Activated T-cell treated with anti-CD3 and anti-CD28 coated beads, Interleukin-2, amount 50 U/mL, for 72 hours (primary cell): ENCODE data around the gene SDK2. TPM values are rescaled to one million over a fixed set of nuclear protein-coding genes. Genes with fewer than 3 reads are reported as not detected.

ENCODE experiments used
- ATAC-seq, 2 donors: fragments of 150-1000 bp; cut with Tn5 transposase; replicated peaks in 1 of 2; 2 replicates each; pipeline ENCODE4 v1.10.0; 2021; ENCODE audit warnings: moderate library complexity in 2 of 2, mild to moderate bottlenecking in 1 of 2
- DNase-seq, 2 donors: peaks; one replicate each; pipeline ENCODE4 v3.0.0; 2021 to 2022; ENCODE audit warnings: mixed read lengths in 1 of 2
- H3K27ac Mint-ChIP-seq: one replicate; pipeline ENCODE4 v1.8.0; 2022; ENCODE audit warnings: mild to moderate bottlenecking, moderate library complexity, mixed read lengths
- H3K27me3 Mint-ChIP-seq: one replicate; pipeline ENCODE4 v1.8.0; 2022; ENCODE audit warnings: low read depth, mixed read lengths
- H3K36me3 Mint-ChIP-seq, 2 donors: one replicate each; pipeline ENCODE4 v1.8.0; 2022; ENCODE audit warnings: mixed read lengths in 2 of 2, mild to moderate bottlenecking in 1 of 2; ENCODE audit not compliant: insufficient read depth in 2 of 2
- H3K4me1 Mint-ChIP-seq: one replicate; pipeline ENCODE4 v1.8.0; 2022; ENCODE audit warnings: low read depth, mixed read lengths
- H3K4me3 Mint-ChIP-seq, 2 donors: one replicate each; pipeline ENCODE4 v1.8.0; 2022; ENCODE audit warnings: mild to moderate bottlenecking in 2 of 2, mixed read lengths in 2 of 2, moderate library complexity in 2 of 2
- H3K9me3 Mint-ChIP-seq, 2 donors: one replicate each; pipeline ENCODE4 v1.8.0; 2022; ENCODE audit warnings: mixed read lengths in 2 of 2
- total RNA-seq, 2 donors: library from RNA; stranded (reverse); gene quantifications; one replicate each; pipeline ENCODE4 v1.2.3, GENCODE V29; 2022

The SDK2 gene
- total RNA-seq, 2 donors from 2014 or later = 0.26 to 0.44 TPM

- no peaks in the 10 kb centered on the region for H3K36me3 Mint-ChIP-seq
- ATAC-seq (no peak), DNase-seq (no peak)
- H3K4me3 Mint-ChIP-seq = no peak overlapping the region
- no peak overlapping the region for H3K27ac Mint-ChIP-seq
- no peaks in the 10 kb centered on the region for H3K9me3 Mint-ChIP-seq
- H3K4me1 Mint-ChIP-seq = peaks cover 9% of the 10 kb centered on the region
- H3K27me3 Mint-ChIP-seq = no peaks in the 10 kb centered on the region
Observed at GRCh38 chr17:73343739-73344454, 300.3 kb downstream of the SDK2 start.

- ATAC-seq = no peak
Observed at GRCh38 chr17:73343168-73343634, 301.0 kb downstream of the SDK2 start.

GRCh38 chr17:73342541-73343167 lies 301.6 kb downstream of the SDK2 start:
- no peak overlapping the region for H3K27ac Mint-ChIP-seq
- H3K27me3 Mint-ChIP-seq = no peaks in the 10 kb centered on the region
- H3K36me3 Mint-ChIP-seq = no peaks in the 10 kb centered on the region
- DNase-seq (no peak), ATAC-seq (no peak)
- H3K9me3 Mint-ChIP-seq = no peaks in the 10 kb centered on the region
- H3K4me1 Mint-ChIP-seq = peaks cover 9% of the 10 kb centered on the region
- no peak overlapping the region for H3K4me3 Mint-ChIP-seq

More at GRCh38 chr17:73343168-73343634, 301.0 kb downstream of the SDK2 start:
- H3K27me3 Mint-ChIP-seq = no peaks in the 10 kb centered on the region
- H3K4me1 Mint-ChIP-seq = peaks cover 9% of the 10 kb centered on the region
- no peak for DNase-seq
- no peak overlapping the region for H3K27ac Mint-ChIP-seq
- no peak overlapping the region for H3K4me3 Mint-ChIP-seq
- no peaks in the 10 kb centered on the region for H3K9me3 Mint-ChIP-seq
- H3K36me3 Mint-ChIP-seq = no peaks in the 10 kb centered on the region

- no peaks in the 10 kb centered on the region for H3K9me3 Mint-ChIP-seq
- no peaks in the 10 kb centered on the region for H3K27me3 Mint-ChIP-seq
- H3K27ac Mint-ChIP-seq = no peak overlapping the region
- no peak for DNase-seq
- no peaks in the 10 kb centered on the region for H3K36me3 Mint-ChIP-seq
- H3K4me1 Mint-ChIP-seq = peaks cover 9% of the 10 kb centered on the region
- no peak overlapping the region for H3K4me3 Mint-ChIP-seq
- ATAC-seq = no peak
Observed at GRCh38 chr17:73342050-73342522, 302.2 kb downstream of the SDK2 start.

GRCh38 chr17:73341350-73342049 lies 302.7 kb downstream of the SDK2 start:
- no peaks in the 10 kb centered on the region for H3K36me3 Mint-ChIP-seq
- H3K9me3 Mint-ChIP-seq = no peaks in the 10 kb centered on the region
- no peak for DNase-seq
- no peaks in the 10 kb centered on the region for H3K27me3 Mint-ChIP-seq
- H3K4me1 Mint-ChIP-seq = peaks cover 9% of the 10 kb centered on the region
- no peak overlapping the region for H3K4me3 Mint-ChIP-seq
- no peak overlapping the region for H3K27ac Mint-ChIP-seq
- ATAC-seq = no peak

- Mint-ChIP-seq H3K4me1 (peaks cover 9% of the 10 kb centered on the region), H3K27me3 (no peaks in the 10 kb centered on the region), H3K9me3 (no peaks in the 10 kb centered on the region), H3K27ac (peak overlapping the region; percentile 41), H3K36me3 (no peaks in the 10 kb centered on the region), H3K4me3 (no peak overlapping the region)
- ATAC-seq (peak; percentile 81 to 91), DNase-seq (peak in 1 of 2 donors; percentile 11)
Observed at GRCh38 chr17:73340093-73340596, 304.1 kb downstream of the SDK2 start.

- peaks cover 9% of the 10 kb centered on the region for H3K4me1 Mint-ChIP-seq
- no peak overlapping the region for H3K27ac Mint-ChIP-seq
- H3K36me3 Mint-ChIP-seq = no peaks in the 10 kb centered on the region
Observed at GRCh38 chr17:73338566-73339197, 305.6 kb downstream of the SDK2 start.

GRCh38 chr17:73338050-73338521 lies 306.2 kb downstream of the SDK2 start:
- DNase-seq (no peak), ATAC-seq (no peak)
- Mint-ChIP-seq H3K9me3 (no peaks in the 10 kb centered on the region), H3K4me3 (no peak overlapping the region), H3K27me3 (no peaks in the 10 kb centered on the region), H3K36me3 (no peaks in the 10 kb centered on the region), H3K4me1 (peaks cover 9% of the 10 kb centered on the region), H3K27ac (no peak overlapping the region)

More at GRCh38 chr17:73338566-73339197, 305.6 kb downstream of the SDK2 start:
- Mint-ChIP-seq H3K27me3 (no peaks in the 10 kb centered on the region), H3K4me3 (no peak overlapping the region), H3K9me3 (no peaks in the 10 kb centered on the region)
- DNase-seq (no peak), ATAC-seq (no peak)

GRCh38 chr17:73337330-73337710 lies 306.9 kb downstream of the SDK2 start:
- no peaks in the 10 kb centered on the region for H3K36me3 Mint-ChIP-seq
- peaks cover 9% of the 10 kb centered on the region for H3K4me1 Mint-ChIP-seq
- H3K27me3 Mint-ChIP-seq = no peaks in the 10 kb centered on the region
- ATAC-seq = no peak
- H3K9me3 Mint-ChIP-seq = no peaks in the 10 kb centered on the region
- DNase-seq = no peak
- H3K27ac Mint-ChIP-seq = no peak overlapping the region
- H3K4me3 Mint-ChIP-seq = no peak overlapping the region

- no peaks in the 10 kb centered on the region for H3K36me3 Mint-ChIP-seq
- no peaks in the 10 kb centered on the region for H3K27me3 Mint-ChIP-seq
- ATAC-seq (no peak), DNase-seq (no peak)
- no peaks in the 10 kb centered on the region for H3K9me3 Mint-ChIP-seq
- H3K27ac Mint-ChIP-seq = no peak overlapping the region
- H3K4me3 Mint-ChIP-seq = no peak overlapping the region
- H3K4me1 Mint-ChIP-seq = peaks cover 9% of the 10 kb centered on the region
Observed at GRCh38 chr17:73336408-73337329, 307.6 kb downstream of the SDK2 start.

- H3K36me3 Mint-ChIP-seq = no peaks in the 10 kb centered on the region
- H3K9me3 Mint-ChIP-seq = no peaks in the 10 kb centered on the region
- no peak overlapping the region for H3K4me3 Mint-ChIP-seq
- H3K4me1 Mint-ChIP-seq = peaks cover 9% of the 10 kb centered on the region
- no peak overlapping the region for H3K27ac Mint-ChIP-seq
- no peak for ATAC-seq
- H3K27me3 Mint-ChIP-seq = no peaks in the 10 kb centered on the region
- DNase-seq = no peak
Observed at GRCh38 chr17:73335591-73336407, 308.4 kb downstream of the SDK2 start.
